Measurements from ENCODE around the gene SAMD7.

The SAMD7 gene

GRCh38 chr3:169869484-169870220 is 41.7 kb upstream of the SAMD7 start, which contains the start of gene LRRC31:
Gene LRRC31, minus strand, starts transcription at chr3:169869935. Its CDS starts 128 bp downstream, at chr3:169869807.
- H3K9me3 ChIP-seq (ENCODE audit: control insufficient read depth, insufficient read depth, low read depth, low read length) = no peaks in the 10 kb centered on the region
- POLR2A ChIA-PET = no interaction called here
- no peaks in the 10 kb centered on the region for H3K36me3 ChIP-seq (ENCODE audit: control insufficient read depth in 2 of 2, insufficient read depth in 1 of 2, low read length in 2 of 2)
- no peaks in the 10 kb centered on the region; the same call in 1 of the 2 replicates for H3K4me1 ChIP-seq (ENCODE audit: control insufficient read depth, insufficient read depth, low read length)
- CTCF ChIA-PET = no interaction called here
- H3K27ac ChIP-seq (ENCODE audit: extremely low read depth, low read depth, low read length) = no peak within 1 kb of the TSS
- no peak within 1 kb of the TSS for H3K4me3 ChIP-seq (ENCODE audit: low read depth, low read length)
- no peak for TF ChIP-seq SCRT1 (tag by site-specific recombination; IDR thresholded peaks at IDR 0.05; ENCODE audit: borderline replicate concordance)
- no peak for TF ChIP-seq ZNF549 (tag by site-specific recombination; IDR thresholded peaks at IDR 0.05)
- TF ChIP-seq ZNF423 (tag by site-specific recombination; IDR thresholded peaks at IDR 0.05) = no peak
- no peak for TF ChIP-seq ZNF433 (tag by site-specific recombination; IDR thresholded peaks at IDR 0.05; ENCODE audit: low read depth)
- no peak for TF ChIP-seq YY1 (tag by site-specific recombination; IDR thresholded peaks at IDR 0.05)
- TF ChIP-seq ZFP69B (tag by site-specific recombination; IDR thresholded peaks at IDR 0.05) = no peak
- TF ChIP-seq, protein P1, sequence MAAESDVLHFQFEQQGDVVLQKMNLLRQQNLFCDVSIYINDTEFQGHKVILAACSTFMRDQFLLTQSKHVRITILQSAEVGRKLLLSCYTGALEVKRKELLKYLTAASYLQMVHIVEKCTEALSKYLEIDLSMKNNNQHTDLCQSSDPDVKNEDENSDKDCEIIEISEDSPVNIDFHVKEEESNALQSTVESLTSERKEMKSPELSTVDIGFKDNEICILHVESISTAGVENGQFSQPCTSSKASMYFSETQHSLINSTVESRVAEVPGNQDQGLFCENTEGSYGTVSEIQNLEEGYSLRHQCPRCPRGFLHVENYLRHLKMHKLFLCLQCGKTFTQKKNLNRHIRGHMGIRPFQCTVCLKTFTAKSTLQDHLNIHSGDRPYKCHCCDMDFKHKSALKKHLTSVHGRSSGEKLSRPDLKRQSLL (tag by site-specific recombination; IDR thresholded peaks at IDR 0.05) = no peak
- no peak for TF ChIP-seq ELK4 (IDR thresholded peaks at IDR 0.05; ENCODE audit: borderline replicate concordance, low read depth, low read length)
- no peak for TF ChIP-seq YY2 (tag by site-specific recombination; IDR thresholded peaks at IDR 0.05)
- no peak for TF ChIP-seq ZNF146 (tag by site-specific recombination; IDR thresholded peaks at IDR 0.05)
- TF ChIP-seq ZNF175 (tag by site-specific recombination; IDR thresholded peaks at IDR 0.05) = no peak
- TF ChIP-seq GLIS1 (tag by site-specific recombination; IDR thresholded peaks at IDR 0.05) = no peak
- TF ChIP-seq TSHZ1 (tag by site-specific recombination; IDR thresholded peaks at IDR 0.05; ENCODE audit: borderline replicate concordance) = 0 out of 2 replicates have a peak, but pooled peaks have one; percentile 13
- TF ChIP-seq, protein P2, sequence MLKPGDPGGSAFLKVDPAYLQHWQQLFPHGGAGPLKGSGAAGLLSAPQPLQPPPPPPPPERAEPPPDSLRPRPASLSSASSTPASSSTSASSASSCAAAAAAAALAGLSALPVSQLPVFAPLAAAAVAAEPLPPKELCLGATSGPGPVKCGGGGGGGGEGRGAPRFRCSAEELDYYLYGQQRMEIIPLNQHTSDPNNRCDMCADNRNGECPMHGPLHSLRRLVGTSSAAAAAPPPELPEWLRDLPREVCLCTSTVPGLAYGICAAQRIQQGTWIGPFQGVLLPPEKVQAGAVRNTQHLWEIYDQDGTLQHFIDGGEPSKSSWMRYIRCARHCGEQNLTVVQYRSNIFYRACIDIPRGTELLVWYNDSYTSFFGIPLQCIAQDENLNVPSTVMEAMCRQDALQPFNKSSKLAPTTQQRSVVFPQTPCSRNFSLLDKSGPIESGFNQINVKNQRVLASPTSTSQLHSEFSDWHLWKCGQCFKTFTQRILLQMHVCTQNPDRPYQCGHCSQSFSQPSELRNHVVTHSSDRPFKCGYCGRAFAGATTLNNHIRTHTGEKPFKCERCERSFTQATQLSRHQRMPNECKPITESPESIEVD (tag by site-specific recombination; IDR thresholded peaks at IDR 0.05) = peak; percentile 78
- TF ChIP-seq, protein P3, sequence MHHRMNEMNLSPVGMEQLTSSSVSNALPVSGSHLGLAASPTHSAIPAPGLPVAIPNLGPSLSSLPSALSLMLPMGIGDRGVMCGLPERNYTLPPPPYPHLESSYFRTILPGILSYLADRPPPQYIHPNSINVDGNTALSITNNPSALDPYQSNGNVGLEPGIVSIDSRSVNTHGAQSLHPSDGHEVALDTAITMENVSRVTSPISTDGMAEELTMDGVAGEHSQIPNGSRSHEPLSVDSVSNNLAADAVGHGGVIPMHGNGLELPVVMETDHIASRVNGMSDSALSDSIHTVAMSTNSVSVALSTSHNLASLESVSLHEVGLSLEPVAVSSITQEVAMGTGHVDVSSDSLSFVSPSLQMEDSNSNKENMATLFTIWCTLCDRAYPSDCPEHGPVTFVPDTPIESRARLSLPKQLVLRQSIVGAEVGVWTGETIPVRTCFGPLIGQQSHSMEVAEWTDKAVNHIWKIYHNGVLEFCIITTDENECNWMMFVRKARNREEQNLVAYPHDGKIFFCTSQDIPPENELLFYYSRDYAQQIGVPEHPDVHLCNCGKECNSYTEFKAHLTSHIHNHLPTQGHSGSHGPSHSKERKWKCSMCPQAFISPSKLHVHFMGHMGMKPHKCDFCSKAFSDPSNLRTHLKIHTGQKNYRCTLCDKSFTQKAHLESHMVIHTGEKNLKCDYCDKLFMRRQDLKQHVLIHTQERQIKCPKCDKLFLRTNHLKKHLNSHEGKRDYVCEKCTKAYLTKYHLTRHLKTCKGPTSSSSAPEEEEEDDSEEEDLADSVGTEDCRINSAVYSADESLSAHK (tag by site-specific recombination; IDR thresholded peaks at IDR 0.05) = no peak
- TF ChIP-seq ZNF558 (tag by site-specific recombination; IDR thresholded peaks at IDR 0.05) = no peak
- TF ChIP-seq ZNF843 (tag by site-specific recombination; IDR thresholded peaks at IDR 0.05) = 0 out of 2 replicates have a peak, but pooled peaks have one; percentile 30
- TF ChIP-seq ZNF449 (tag by site-specific recombination; IDR thresholded peaks at IDR 0.05) = no peak
- TF ChIP-seq OSR2 (tag by site-specific recombination; IDR thresholded peaks at IDR 0.05) = peak; percentile 33; the same call in 1 of the 2 replicates
- no peak for TF ChIP-seq ZNF223 (tag by site-specific recombination; IDR thresholded peaks at IDR 0.05)
- TF ChIP-seq ZBTB17 (tag by site-specific recombination; IDR thresholded peaks at IDR 0.05) = no peak
- no peak for TF ChIP-seq ZBTB21 (tag by site-specific recombination; IDR thresholded peaks at IDR 0.05)
- TF ChIP-seq HOXC10 (CRISPR knock-in tag; IDR thresholded peaks at IDR 0.05) = no peak

Measured in HEK293 (cell line).